ENCODE data around the gene RUVBL1. TPM values are rescaled to one million over a fixed set of nuclear protein-coding genes. Genes with fewer than 3 reads are reported as not detected.

RUVBL1 gene
- total RNA-seq, 1 donor from 2014 or later = 57.9 TPM

Other genes starting within 250 kb of the RUVBL1 start
- gene KBTBD12, start 208.6 kb downstream of the RUVBL1 start, total RNA-seq = 0.05 and 0.64 TPM in 2 replicates
- 234 and 274 TPM in 2 replicates for gene SEC61A1, start 71.4 kb downstream of the RUVBL1 start, total RNA-seq
- gene EEFSEC, start 29.7 kb upstream of the RUVBL1 start, total RNA-seq = 5.7 and 8.6 TPM in 2 replicates